C4-2B (cell line): ENCODE data around the gene PLCG1.

ENCODE experiments used
- H3K27ac ChIP-seq: fragments of 450-650 bp; 2 replicates; pipeline ENCODE4 v1.5.1; 2017
- ZFX ChIP-seq: fragments of 450-650 bp; IDR thresholded peaks from 2 replicates; pipeline ENCODE4 v1.6.1; 2017
- TF ChIP-seq, protein P1 (sequence below): fragments of 450-650 bp; conservative IDR thresholded peaks from 2 replicates; pipeline ENCODE4 v1.5.1; 2017; ENCODE audit warnings: mild to moderate bottlenecking

Gene PLCG1

DNA sequence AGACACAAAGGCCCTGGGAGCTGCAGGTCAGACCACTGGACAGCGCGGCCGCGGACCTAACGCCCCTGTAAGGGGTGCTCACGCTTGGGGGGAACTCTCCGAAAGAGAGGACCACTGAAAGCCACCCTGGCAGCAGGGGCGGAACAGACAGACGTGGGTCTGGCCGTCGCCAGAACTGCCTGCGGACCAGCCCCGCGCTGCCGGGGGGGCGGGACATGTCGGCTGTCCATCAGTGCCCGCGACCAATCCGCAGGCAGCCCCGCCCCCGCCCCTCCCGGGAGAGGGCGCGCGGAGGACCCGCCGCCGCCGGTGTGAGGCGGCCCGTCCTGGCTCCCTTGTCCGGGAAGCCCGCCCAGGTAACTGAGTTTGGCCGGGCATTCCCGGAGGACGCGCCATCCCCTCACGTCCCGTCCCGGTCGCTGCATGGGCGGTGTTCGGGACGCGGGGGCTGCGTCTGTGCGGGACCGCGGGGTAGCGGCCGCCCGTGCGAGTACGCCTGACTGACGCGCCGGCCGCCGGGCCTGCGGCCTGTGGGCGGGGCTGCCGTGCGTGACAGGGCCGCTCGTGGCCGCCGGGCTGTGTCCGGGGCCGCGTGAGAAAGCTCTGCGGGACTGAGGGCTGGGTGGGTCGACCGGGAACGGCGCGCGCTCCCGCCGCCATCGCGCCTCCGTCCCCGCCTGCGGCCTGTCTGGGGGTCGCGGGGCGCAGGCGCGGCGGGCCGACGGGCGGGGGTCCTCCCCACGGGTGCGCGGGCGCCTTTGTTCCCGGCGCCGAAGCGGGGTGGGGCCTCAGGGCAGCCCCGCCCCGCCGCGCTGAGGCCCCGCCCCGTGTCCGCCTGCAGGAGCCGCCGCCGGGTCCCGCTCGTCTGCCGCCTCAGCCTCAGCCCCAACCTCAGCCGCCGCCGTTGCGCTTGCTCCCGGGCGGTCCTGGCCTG, at the start of gene PLCG1:
Gene PLCG1, plus strand, starts transcription at position 864 of the 934 bp plus-strand sequence. CDS start 99 bp downstream, outside the sequence.
- peak; percentile 94 for TF ChIP-seq ZFX
- TF ChIP-seq, protein P1, sequence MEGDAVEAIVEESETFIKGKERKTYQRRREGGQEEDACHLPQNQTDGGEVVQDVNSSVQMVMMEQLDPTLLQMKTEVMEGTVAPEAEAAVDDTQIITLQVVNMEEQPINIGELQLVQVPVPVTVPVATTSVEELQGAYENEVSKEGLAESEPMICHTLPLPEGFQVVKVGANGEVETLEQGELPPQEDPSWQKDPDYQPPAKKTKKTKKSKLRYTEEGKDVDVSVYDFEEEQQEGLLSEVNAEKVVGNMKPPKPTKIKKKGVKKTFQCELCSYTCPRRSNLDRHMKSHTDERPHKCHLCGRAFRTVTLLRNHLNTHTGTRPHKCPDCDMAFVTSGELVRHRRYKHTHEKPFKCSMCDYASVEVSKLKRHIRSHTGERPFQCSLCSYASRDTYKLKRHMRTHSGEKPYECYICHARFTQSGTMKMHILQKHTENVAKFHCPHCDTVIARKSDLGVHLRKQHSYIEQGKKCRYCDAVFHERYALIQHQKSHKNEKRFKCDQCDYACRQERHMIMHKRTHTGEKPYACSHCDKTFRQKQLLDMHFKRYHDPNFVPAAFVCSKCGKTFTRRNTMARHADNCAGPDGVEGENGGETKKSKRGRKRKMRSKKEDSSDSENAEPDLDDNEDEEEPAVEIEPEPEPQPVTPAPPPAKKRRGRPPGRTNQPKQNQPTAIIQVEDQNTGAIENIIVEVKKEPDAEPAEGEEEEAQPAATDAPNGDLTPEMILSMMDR, result no peak
- peak within 1 kb of the TSS; percentile 88 for H3K27ac ChIP-seq

GRCh38 chr20:41087777-41088176, 49.6 kb upstream of the PLCG1 start:
- H3K27ac ChIP-seq, result peak overlapping the region; percentile 64
- TF ChIP-seq, protein P1, result no peak
- no peak for TF ChIP-seq ZFX

DNA sequence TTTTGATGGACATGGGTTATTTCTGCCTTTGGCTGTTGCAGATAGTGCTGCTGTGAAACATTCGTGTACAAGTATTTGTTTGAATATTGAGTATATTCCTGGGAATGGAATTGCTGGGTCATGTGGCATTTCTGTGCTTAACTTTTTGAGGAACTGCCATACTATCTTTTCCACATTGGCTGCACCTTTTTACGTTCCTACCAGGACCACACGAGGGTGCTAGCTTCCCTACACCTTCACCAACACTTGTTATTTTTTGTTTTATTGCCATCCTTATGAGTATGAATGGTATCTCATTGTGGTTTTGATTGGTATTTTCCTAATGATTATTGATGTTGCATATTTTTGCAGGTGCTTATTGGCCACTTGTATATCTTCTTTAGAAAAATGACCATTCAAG, 47.8 kb upstream of the PLCG1 start:
- no peak overlapping the region for H3K27ac ChIP-seq
- TF ChIP-seq, protein P1, result no peak; the same call in 1 of the 2 replicates
- TF ChIP-seq ZFX, result no peak

- no peak for TF ChIP-seq ZFX
- TF ChIP-seq, protein P1, result no peak
These were observed 45.4 kb upstream of the PLCG1 start for GRCh38 chr20:41091927-41092326.

DNA sequence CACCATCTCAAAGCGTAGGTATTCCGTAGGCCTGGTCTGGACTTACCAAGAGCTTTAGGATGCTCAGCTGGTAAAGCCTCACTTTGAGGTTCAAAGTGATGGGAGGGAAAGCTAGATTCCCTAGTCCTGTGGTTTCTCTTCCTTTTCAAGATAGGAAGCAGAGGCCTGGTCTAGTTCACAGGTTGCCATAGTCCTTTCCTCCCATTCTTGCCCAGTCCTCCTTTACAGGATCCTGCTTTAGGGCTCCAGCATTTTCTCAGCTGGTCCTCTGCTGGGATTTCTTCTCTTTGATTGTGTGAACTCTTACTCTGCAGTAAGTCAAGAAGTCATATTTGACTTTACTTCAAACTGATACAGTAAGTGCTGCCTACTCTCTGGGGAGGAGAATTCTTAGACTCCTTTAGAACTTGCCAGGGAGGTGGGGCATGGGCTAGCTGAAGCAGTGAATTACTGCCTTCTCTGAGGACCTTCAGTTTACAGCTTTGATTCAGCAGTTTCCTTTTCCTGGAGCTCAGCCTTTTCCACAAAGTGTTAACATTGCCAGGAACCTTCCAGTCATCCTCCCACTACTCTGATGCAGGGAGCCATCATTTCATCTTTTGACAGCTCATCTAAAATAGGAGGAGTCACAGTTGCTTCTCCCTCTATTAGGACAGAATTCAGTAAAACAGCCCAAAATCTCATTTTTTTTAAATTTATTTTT, 42.8 kb upstream of the PLCG1 start:
- no peak overlapping the region for H3K27ac ChIP-seq

More at GRCh38 chr20:41091927-41092326, 45.4 kb upstream of the PLCG1 start:
- peak overlapping the region; percentile 43; the same call in 1 of the 2 replicates for H3K27ac ChIP-seq

DNA sequence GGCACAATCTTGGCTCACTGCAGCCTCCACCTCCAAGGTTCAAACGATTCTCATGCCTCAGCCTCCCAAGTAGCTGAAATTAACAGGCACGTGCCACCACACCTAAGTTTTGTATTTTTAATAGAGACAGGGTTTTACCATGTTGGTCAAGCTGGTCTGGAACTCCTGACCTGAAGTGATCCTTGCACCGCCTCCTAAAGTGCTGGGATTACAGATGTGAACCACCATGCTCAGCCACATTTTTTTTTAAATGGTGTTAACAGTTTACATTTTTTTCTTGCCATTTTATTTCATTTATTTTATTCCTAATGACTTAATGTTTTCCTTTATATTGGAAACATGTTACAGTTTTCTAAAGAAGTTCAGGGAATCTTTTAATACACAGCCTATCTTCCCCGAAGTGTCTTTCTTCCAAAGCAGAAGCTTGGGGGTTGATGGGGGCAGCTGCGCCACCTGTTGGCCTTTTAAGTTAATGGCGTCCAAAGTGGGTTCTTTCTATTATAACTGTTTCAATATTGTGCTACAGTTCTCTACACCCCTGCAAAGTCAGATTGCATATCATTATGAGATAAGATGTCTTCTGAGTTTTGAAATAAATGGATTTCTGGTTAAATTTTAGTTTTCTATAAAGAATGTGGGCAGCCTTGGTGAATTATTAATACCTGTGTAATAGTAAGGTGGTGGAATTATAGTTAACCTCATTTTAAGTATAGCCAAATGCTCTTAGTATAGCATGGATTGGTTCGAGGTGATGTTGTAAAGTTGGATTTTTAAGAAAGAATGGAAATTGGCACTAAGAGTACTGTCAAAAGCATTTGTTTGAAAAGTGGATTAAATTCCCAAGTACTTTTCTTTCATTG, 42.0 kb upstream of the PLCG1 start:
- no peak for TF ChIP-seq ZFX
- TF ChIP-seq, protein P1, result peak; percentile 96
- H3K27ac ChIP-seq, result no peak overlapping the region

More for the DNA sequence above, 42.8 kb upstream of the PLCG1 start:
- TF ChIP-seq, protein P1, result no peak
- no peak for TF ChIP-seq ZFX
